Measurements from ENCODE around the gene MUSK. TPM values are rescaled to one million over a fixed set of nuclear protein-coding genes. Genes with fewer than 3 reads are reported as not detected.

The MUSK gene
- total RNA-seq, 1 experiment from 2014 or later, result not detected

- no peak overlapping the region for H3K27ac Mint-ChIP-seq
- no peak overlapping the region for H3K4me3 Mint-ChIP-seq
- CTCF ChIA-PET, result no interaction called here
- no peak for TF ChIP-seq ATF6 (CRISPR knock-in tag; IDR thresholded peaks at IDR 0.05)
- TF ChIP-seq TEAD1 (CRISPR knock-in tag; IDR thresholded peaks at IDR 0.05), result no peak
- TF ChIP-seq RELA (CRISPR knock-in tag; IDR thresholded peaks at IDR 0.05; ENCODE audit: borderline replicate concordance), result no peak
- TF ChIP-seq ATF2 (CRISPR knock-in tag; IDR thresholded peaks at IDR 0.05; ENCODE audit: borderline replicate concordance, low read depth), result no peak
- TF ChIP-seq KAT7 (CRISPR knock-in tag; IDR thresholded peaks at IDR 0.05; ENCODE audit: borderline replicate concordance), result no peak
- POLR2A ChIA-PET, result no interaction called here
- no peaks in the 10 kb centered on the region for H3K4me1 Mint-ChIP-seq
- ATAC-seq (no peak), DNase-seq (ENCODE audit: low spot score) (no peak)
- no peaks in the 10 kb centered on the region; the same call in 1 of the 2 replicates for H3K27me3 Mint-ChIP-seq (ENCODE audit: low read depth)
- H3K9me3 Mint-ChIP-seq, result peaks cover 5% of the 10 kb centered on the region
- H3K36me3 Mint-ChIP-seq, result no peaks in the 10 kb centered on the region
Observed at GRCh38 chr9:110659891-110660541, 8.6 kb upstream of the MUSK start.

- Mint-ChIP-seq H3K4me1 (no peaks in the 10 kb centered on the region), H3K27ac (no peak overlapping the region), H3K4me3 (no peak overlapping the region), H3K36me3 (no peaks in the 10 kb centered on the region), H3K9me3 (peaks cover 4% of the 10 kb centered on the region; the same call in 1 of the 2 replicates), H3K27me3 (ENCODE audit: low read depth) (no peaks in the 10 kb centered on the region)
- CTCF ChIA-PET, result no interaction called here
- no peak for TF ChIP-seq ATF3 (CRISPR knock-in tag; conservative IDR thresholded peaks at IDR 0.05)
- no peak for TF ChIP-seq ZNF121 (CRISPR knock-in tag; IDR thresholded peaks at IDR 0.05)
- no peak for TF ChIP-seq NFATC4 (CRISPR knock-in tag; IDR thresholded peaks at IDR 0.05)
- TF ChIP-seq ZNF232 (CRISPR knock-in tag; IDR thresholded peaks at IDR 0.05), result no peak
- TF ChIP-seq ZNF416 (CRISPR knock-in tag; IDR thresholded peaks at IDR 0.05), result no peak
- no peak for TF ChIP-seq FOXP1 (CRISPR knock-in tag; IDR thresholded peaks at IDR 0.05; ENCODE audit: borderline replicate concordance)
- TF ChIP-seq ZNF263 (CRISPR knock-in tag; IDR thresholded peaks at IDR 0.05; ENCODE audit: low read depth), result no peak
- TF ChIP-seq KAT7 (CRISPR knock-in tag; IDR thresholded peaks at IDR 0.05; ENCODE audit: borderline replicate concordance), result no peak
- TF ChIP-seq TEAD4 (CRISPR knock-in tag; IDR thresholded peaks at IDR 0.05), result no peak
- TF ChIP-seq USF1 (CRISPR knock-in tag; IDR thresholded peaks at IDR 0.05), result no peak
- no peak for TF ChIP-seq ELF4 (CRISPR knock-in tag; IDR thresholded peaks at IDR 0.05; ENCODE audit: low read depth)
- no peak for TF ChIP-seq TEAD1 (CRISPR knock-in tag; IDR thresholded peaks at IDR 0.05)
- TF ChIP-seq PREB (CRISPR knock-in tag; IDR thresholded peaks at IDR 0.05; ENCODE audit: borderline replicate concordance), result no peak
- no peak for TF ChIP-seq ZNF219 (CRISPR knock-in tag; IDR thresholded peaks at IDR 0.05; ENCODE audit: borderline replicate concordance)
- TF ChIP-seq ZNF532 (CRISPR knock-in tag; IDR thresholded peaks at IDR 0.05; ENCODE audit: borderline replicate concordance), result no peak
- no peak for TF ChIP-seq CREM (CRISPR knock-in tag; IDR thresholded peaks at IDR 0.05)
- ATAC-seq (no peak), DNase-seq (ENCODE audit: low spot score) (no peak)
- POLR2A ChIA-PET, result no interaction called here
Observed at GRCh38 chr9:110669433-110669832, 842 bp downstream of the MUSK start.
